Central memory CD4-positive, alpha-beta T cell (primary cell): ENCODE measurements around the gene CCR4.
"Not testable (repeated sequence)": the region's sequence is repeated elsewhere in the genome, so short reads cannot be mapped to it uniquely, and the experiment has no call there.

ENCODE experiments used
- DNase-seq: peaks from one replicate; pipeline ENCODE4 v3.0.0; 2022

CCR4 gene

GRCh38 chr3:32952369-32953077 is 1.1 kb downstream of the CCR4 start:
- peak; percentile 45 for DNase-seq

DNA sequence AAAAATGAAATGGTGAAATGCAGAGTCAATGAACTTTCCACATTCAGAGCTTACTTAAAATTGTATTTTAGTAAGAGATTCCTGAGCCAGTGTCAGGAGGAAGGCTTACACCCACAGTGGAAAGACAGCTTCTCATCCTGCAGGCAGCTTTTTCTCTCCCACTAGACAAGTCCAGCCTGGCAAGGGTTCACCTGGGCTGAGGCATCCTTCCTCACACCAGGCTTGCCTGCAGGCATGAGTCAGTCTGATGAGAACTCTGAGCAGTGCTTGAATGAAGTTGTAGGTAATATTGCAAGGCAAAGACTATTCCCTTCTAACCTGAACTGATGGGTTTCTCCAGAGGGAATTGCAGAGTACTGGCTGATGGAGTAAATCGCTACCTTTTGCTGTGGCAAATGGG is 3.1 kb downstream of the CCR4 start:
- no peak for DNase-seq

DNA sequence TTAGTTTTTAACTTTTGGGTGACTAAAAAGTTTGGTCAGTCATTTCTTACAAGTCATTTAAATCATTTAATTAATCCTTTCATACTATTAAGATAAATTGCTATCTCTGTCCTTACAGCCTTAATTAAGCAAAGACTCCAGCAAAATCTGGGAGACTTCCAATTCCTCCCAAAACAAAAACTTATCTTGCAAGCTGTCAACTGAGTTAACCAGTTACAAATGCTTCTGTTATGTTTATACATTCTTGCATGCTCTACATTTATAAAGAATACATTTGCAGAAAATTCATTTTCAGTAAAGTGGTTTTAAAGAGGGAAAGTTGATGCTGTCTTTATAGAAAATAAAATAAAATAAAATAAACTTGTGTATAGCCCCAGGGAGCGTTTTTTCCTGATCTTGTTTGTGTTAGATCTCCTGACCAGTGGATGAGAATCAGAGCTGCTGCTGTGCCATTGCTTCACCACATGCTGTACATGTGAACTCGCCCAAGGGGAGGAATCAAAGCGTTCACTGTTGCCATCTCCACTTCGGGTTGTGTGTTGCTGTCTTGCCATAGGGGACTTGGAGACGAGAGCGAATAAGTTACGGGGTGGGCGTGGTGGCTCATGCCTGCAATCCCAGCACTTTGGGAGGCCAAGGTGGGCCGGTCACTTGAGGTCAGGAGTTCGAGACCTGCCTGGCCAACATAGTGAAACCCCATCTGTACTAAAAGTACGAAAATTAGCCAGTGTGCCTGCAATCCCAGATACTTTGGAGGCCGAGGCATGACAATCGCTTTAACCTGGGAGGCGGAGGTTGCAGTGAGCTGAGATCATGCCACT is 5.5 kb downstream of the CCR4 start:
- no peak for DNase-seq

GRCh38 chr3:32958509-32958908 is 7.1 kb downstream of the CCR4 start:
- DNase-seq = no peak

DNA sequence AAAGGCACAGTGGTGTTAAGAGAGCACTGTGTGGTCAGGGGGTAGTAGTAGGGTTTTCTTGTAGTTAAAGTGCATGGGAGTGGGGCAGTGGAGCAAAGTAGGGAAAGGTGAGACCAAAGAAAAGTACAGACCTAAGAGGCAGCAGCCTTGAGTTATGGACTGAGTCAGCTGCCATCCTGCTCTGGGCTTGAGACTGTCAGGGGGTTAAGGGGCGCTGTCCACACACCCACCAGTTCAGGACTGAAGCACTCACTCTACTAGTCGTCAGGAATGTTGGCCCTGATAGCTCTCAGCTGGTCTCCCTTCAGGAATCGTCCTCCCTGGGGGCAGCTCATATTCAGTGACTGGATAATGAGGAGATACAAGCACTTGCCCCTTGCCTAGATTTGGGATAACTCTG is 7.9 kb downstream of the CCR4 start:
- DNase-seq = no peak

GRCh38 chr3:32960404-32961170 is 9.1 kb downstream of the CCR4 start:
- DNase-seq = peak; percentile 55

GRCh38 chr3:32961189-32961715 is 9.8 kb downstream of the CCR4 start:
- DNase-seq = peak; percentile 72

DNA sequence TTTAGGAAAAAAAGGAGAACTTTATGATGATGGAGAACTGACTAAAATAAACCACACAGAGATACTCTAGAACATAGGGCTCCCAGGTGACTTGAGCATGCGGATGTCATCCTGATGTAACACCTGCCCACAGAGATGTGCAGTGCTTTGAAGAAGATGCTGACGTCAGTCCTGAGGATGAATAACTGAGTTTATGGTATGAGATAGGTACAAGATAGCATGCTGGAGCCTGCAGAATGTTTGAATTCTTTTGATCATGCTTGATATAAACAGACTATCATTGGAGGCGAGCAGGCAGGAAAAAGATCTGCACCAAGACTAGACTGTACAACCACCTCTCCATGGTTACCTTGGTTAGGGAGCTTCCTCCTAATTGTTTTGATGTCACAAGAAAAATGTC is 12.4 kb downstream of the CCR4 start:
- DNase-seq = peak; percentile 87

- not testable (repeated sequence) for DNase-seq
These were observed 13.3 kb downstream of the CCR4 start for GRCh38 chr3:32964781-32965180.

DNA sequence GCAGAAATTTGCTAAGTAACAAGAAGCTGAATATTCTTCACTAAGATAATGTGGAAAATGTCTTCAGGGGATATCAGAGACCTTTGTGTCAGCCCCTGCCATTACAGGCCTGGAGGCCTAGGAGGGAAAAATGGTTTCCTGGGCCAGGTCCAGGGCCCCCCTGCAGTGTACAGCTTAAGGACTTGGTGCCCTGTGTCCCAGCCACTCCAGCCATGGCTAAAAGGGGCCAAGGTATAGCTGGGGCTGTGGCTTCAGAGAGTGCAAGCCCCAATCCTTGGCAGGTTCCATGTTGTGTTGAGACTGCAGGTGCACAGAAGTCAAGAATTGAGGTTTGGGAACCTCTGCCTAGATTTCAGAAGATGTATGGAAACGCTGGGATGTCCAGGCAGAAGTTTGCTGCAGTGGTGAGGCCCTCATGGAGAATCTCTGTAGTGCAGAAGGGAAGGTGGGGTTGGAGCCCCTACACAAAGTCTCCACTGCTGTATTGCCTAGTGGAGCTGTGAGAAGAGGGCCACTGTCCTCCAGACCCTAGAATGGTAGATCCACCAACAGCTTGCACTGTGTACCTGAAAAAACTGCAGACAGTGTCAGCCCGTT is 14.3 kb downstream of the CCR4 start:
- not testable (repeated sequence) for DNase-seq

DNA sequence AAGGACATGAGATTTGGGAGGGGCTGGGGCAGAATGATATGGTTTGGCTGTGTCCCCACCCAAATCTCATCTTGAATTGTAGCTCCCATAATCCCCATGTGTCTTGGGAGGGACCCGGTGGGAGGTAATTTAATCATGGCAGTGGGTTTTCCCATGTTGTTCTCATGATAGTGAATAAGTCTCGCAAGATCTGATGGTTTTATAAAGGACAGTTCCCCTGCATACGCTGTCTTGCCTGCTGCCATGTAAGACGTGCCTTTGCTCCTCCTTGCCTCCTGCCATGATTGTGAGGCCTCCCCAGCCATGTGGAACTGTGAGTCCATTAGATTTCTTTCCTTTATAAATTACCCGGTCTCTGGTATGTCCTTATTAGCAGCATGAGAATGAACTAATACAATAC is 15.2 kb downstream of the CCR4 start:
- not testable (repeated sequence) for DNase-seq

DNA sequence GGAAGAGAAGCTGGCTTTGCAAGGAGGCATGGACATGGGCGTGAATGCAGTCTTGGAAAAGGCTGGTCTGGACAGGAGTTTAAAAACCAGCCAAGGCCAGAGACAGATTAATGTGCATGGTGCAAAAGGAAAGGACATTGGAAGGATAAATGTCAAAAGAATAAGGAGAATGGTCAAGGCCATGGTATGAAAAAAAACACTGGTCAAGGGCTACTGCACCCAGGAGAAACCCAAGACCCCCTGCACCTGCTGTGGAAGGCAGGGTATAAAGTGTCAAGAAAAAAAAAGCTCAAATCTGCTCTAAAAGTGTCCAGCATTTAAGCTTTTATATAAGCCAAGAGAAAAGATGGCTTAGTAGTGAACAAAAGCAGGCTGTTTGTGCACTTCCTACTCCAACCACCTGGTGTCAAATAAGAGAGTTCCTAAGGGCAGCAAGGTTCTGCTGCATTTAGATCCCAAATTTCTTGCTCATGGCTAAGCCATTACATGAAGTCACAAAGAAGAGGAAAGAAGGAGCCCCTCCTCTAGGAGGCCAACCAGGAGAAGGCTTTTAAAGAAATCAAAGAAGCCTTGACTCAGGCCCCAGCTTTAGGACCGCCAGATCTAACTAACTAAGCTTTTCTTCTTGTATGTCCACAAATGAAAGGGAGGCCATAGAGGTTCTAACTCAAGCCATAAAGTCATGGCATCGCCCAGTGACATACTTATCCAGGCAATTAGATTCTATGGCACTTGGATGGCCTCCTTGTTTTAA is 16.9 kb downstream of the CCR4 start:
- DNase-seq = no peak

DNA sequence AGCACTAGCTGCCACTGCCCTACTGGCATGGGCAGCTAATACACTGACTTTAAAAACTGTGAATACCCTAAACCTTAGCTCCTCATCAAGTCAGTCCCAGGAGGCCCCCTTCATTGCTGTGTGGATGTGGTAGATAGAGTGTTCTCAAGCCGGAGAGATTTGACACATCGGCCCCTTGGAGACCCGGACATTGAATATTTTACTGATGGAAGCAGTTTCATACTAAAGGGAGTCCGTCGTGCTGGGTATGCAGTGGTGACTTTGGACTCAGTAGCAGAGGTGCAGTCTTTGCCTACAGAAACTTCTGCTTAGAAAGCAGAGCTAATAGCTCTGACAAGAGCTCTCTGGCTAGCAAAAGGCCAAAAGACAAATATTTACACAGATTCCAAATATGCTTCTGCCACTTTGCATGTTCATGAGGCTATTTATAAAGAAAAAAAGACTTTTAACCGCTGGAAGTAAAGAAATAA is 17.5 kb downstream of the CCR4 start:
- DNase-seq = no peak

GRCh38 chr3:32969656-32970055 is 18.2 kb downstream of the CCR4 start:
- DNase-seq = no peak

GRCh38 chr3:32971291-32971690 is 19.8 kb downstream of the CCR4 start:
- DNase-seq = not testable (repeated sequence)

- no peak for DNase-seq
These were observed 21.2 kb downstream of the CCR4 start for GRCh38 chr3:32972482-32973146.

DNA sequence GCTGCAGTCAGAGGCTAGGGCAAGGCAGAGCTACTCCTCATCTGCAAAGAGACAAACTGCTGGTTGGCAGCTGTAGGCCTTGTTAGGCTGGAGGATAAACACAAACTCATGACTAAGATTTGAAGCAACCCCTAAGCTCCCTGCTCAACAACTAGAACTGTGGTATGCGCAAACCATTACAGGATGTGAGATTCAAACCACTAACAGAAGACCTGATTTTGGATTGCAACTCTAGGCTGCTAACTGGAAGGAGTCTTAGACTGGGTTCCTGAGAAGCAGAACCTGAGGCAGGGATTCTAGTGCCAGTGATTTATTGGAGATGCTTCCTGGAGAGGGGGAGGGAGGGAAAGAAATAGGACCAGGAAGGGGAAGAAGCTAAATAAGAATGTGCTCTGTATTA is 22.5 kb downstream of the CCR4 start:
- peak; percentile 55 for DNase-seq

DNA sequence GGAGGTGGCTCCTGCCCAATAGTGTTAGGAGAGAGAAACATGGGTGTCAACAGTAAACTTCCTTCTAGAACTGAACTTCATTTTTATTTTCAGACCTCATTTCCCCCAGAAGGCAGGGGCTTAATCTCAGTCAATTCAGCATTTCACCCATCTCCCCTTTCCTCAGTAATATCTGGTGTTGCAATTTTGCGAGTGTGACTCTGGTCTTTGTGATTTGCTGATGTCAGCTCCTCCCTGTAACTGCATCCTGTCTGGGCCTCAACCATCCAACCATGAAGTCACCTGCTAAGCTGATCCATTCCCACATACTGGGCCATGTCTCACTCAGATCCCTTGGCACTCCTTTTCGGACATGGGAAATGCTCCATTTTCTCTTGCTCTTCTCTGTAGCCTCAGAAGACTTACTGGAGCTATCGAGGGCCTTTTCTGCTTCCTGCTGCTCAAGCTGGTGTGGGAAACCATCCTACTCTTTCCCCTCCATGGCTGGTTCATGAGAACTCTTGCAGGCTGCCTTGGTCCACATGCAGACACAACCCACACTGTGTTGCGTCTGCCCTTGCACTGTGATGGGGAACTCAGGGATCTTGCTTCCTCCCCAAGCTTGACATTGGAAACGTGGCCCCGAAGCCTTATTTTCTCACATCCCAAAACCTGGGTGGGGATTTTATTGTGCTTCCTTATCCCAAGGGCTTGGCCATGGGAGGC is 24.6 kb downstream of the CCR4 start:
- DNase-seq = no peak

- DNase-seq = no peak
These were observed 26.4 kb downstream of the CCR4 start for GRCh38 chr3:32977861-32978260.

DNA sequence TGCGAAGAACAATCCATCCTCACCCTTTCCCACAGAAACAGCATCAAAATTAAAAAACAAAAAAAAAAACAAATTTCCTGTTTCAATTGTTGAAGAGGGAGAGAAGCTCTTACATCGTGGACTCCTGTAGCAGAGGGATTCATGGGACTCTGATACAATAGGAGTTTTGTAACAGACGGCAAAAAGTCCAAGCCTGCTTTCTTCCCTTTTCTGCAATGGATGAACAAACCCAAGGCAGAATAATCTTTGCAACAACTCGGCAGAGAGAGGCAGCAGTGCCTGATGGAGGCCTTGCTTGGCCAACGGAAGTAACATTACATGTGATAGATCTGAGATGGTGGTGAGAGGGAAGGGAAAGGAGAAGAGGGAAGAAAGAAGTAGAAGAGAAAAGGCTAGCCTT is 26.9 kb downstream of the CCR4 start:
- no peak for DNase-seq

GRCh38 chr3:32983124-32983523 is 31.7 kb downstream of the CCR4 start:
- DNase-seq = no peak
